Parathyroid adenoma (tissue), 2 donors: ENCODE measurements around the gene EIF3K.

Experiments
- H2AFZ ChIP-seq: fragments of 300-600 bp; sonication (generic); one replicate; pipeline ENCODE4 v1.7.0; 2017; ENCODE audit warnings: antibody characterized with exemption, mild to moderate bottlenecking
- H3K27ac ChIP-seq: fragments of 300-600 bp; sonication (generic); one replicate; pipeline ENCODE4 v1.7.0; 2017
- H3K27me3 ChIP-seq: fragments of 300-600 bp; sonication (generic); one replicate; pipeline ENCODE4 v1.7.0; 2017; ENCODE audit warnings: low read length; ENCODE audit not compliant: control insufficient read depth, insufficient read depth
- H3K36me3 ChIP-seq: fragments of 300-600 bp; sonication (generic); one replicate; pipeline ENCODE4 v1.7.0; 2017; ENCODE audit warnings: low read length; ENCODE audit not compliant: control insufficient read depth, insufficient read depth
- H3K4me1 ChIP-seq: fragments of 300-600 bp; sonication (generic); one replicate; pipeline ENCODE4 v1.7.0; 2017; ENCODE audit warnings: control low read depth
- H3K4me2 ChIP-seq: fragments of 300-600 bp; sonication (generic); one replicate; pipeline ENCODE4 v1.7.0; 2017; ENCODE audit warnings: low read length
- H3K4me3 ChIP-seq: fragments of 300-600 bp; sonication (generic); one replicate; pipeline ENCODE4 v1.7.0; 2017; ENCODE audit warnings: low read depth, low read length
- H3K79me2 ChIP-seq: fragments of 300-600 bp; sonication (generic); one replicate; pipeline ENCODE4 v1.7.0; 2017; ENCODE audit warnings: control low read depth
- H3K9ac ChIP-seq: fragments of 300-600 bp; sonication (generic); one replicate; pipeline ENCODE4 v1.7.0; 2017; ENCODE audit warnings: mild to moderate bottlenecking
- H3K9me3 ChIP-seq: fragments of 300-600 bp; sonication (generic); one replicate; pipeline ENCODE4 v1.7.0; 2017; ENCODE audit warnings: low read length; ENCODE audit not compliant: control insufficient read depth
- TF ChIP-seq, protein P1 (sequence below): fragments of 300-600 bp; sonication (generic); IDR thresholded peaks from one replicate; pipeline ENCODE4 v1.7.0; 2017; ENCODE audit warnings: antibody characterized with exemption, mild to moderate bottlenecking
- donor health status: primary hyperparathyroidism.

The EIF3K gene

DNA sequence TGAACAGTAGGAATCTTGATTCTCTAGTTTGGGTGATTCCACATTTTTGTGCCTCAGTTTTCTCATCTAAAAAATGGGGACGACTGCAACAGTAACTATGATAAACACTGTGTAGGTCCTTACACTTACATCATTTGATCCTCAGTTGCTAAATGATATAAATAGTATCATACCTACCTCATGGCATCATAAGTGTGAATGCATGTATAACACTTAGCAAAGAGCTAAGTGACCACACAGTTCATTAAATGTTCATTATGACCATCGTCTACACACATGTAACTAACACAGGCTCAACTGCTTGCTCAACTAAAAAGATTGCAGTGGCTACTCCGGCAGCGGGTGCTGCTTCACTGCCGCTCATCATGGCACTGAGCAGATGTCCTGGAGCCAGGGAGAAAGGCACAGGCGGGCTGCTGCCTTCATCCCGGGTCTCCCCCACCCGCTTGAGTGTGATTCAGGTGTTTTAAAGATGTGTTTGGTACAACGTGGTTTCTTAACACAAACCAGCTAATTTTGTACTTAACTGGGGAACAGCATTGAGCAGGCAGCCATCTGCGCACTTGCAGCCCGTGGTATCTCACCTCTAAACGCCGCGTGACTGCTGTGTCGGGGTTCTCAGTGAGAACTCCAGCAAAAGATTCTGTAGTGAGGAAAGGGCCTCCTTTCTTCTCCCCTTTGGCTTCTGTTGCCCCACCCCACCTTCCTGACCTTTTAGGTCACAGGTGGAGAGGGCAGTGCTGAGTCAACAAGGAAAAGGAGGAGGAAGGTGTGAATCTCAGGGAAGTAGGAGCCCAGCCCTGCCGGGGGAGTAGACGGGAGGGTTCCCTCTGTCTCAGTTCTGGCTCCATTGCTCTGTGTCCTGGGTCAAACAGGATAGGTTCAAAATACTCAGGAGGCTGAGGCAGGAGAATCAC lies 16.8 kb downstream of the EIF3K start:
- Histone ChIP-seq H3K9ac (no peak overlapping the region), H3K4me3 (no peak overlapping the region), H3K79me2 (peaks cover 5% of the 10 kb centered on the region), H3K4me1 (peaks cover 6% of the 10 kb centered on the region), H2AFZ (no peak overlapping the region), H3K27ac (no peak overlapping the region), H3K9me3 (no peaks in the 10 kb centered on the region), H3K4me2 (no peak overlapping the region), H3K36me3 (no peaks in the 10 kb centered on the region), H3K27me3 (no peaks in the 10 kb centered on the region)
- TF ChIP-seq, protein P1, sequence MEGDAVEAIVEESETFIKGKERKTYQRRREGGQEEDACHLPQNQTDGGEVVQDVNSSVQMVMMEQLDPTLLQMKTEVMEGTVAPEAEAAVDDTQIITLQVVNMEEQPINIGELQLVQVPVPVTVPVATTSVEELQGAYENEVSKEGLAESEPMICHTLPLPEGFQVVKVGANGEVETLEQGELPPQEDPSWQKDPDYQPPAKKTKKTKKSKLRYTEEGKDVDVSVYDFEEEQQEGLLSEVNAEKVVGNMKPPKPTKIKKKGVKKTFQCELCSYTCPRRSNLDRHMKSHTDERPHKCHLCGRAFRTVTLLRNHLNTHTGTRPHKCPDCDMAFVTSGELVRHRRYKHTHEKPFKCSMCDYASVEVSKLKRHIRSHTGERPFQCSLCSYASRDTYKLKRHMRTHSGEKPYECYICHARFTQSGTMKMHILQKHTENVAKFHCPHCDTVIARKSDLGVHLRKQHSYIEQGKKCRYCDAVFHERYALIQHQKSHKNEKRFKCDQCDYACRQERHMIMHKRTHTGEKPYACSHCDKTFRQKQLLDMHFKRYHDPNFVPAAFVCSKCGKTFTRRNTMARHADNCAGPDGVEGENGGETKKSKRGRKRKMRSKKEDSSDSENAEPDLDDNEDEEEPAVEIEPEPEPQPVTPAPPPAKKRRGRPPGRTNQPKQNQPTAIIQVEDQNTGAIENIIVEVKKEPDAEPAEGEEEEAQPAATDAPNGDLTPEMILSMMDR: no peak

DNA sequence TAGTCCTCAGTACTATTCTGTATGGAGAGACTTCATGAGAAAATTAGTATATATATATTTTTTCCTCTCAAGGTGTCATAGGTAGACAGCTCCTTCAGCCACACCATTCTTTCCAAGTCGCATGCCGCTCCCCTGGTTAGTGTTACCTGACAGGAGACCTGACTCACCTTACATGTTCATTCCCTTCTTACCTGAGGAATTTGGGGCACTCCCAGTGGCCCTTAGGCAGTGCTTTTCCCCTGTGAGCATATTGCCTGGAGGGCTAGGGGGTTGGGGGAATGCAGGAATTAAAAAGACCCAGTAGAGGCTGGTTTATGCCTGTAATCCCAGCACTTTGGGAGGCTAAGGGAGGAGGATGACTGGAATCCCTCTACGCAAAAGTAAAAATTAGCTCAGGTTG lies 19.5 kb downstream of the EIF3K start:
- H3K9ac ChIP-seq: no peak overlapping the region
- H3K36me3 ChIP-seq: no peaks in the 10 kb centered on the region
- H3K27me3 ChIP-seq: no peaks in the 10 kb centered on the region
- H3K4me1 ChIP-seq: peaks cover 6% of the 10 kb centered on the region
- no peak overlapping the region for H3K4me2 ChIP-seq
- peaks cover 5% of the 10 kb centered on the region for H3K79me2 ChIP-seq
- TF ChIP-seq, protein P1: no peak
- no peak overlapping the region for H3K4me3 ChIP-seq
- H3K27ac ChIP-seq: no peak overlapping the region
- no peaks in the 10 kb centered on the region for H3K9me3 ChIP-seq
- no peak overlapping the region for H2AFZ ChIP-seq

DNA sequence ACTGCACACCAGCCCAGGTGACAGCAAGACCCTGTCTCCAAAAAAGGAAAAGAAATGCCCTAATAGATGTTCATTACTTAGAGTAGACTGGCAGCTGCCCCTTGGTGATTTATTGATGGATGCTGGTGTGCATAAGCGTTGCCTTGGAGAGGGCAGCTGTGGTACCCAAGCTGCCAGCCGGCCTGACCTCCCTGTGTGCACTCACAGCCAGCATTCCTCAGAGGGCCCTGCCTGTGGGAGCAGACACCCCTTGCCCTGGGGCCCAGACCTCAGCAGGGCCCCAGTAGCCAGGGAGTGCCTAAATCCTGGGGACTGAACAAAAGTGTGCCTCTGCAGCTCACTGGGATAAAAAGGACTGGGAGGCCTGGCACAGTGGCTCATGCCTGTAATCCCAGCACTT lies 20.7 kb downstream of the EIF3K start:
- Histone ChIP-seq H3K27ac (no peak overlapping the region), H2AFZ (no peak overlapping the region)

DNA sequence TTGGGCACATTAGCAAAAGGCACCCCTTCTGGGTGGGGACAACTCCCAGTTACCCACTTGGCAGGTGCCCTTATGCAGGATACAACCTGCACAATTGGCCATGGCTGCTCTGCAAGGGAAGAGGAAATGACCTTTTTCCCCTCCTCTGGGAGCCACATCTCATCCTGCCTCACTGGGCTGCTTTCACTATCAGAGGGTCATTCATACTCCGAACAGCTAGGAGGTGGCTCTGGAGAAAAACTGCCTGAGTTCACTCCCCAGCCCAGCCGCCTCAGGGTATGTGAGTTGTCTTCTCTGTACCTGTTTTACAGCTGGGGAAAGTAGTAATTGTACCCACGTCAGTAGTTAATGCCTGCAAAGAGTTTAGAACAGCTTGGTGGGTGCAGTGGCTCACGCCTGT lies 21.4 kb downstream of the EIF3K start:
- H3K27me3 ChIP-seq: no peaks in the 10 kb centered on the region
- H3K27ac ChIP-seq: peak overlapping the region; percentile 57
- TF ChIP-seq, protein P1: no peak
- no peaks in the 10 kb centered on the region for H3K9me3 ChIP-seq
- H3K4me1 ChIP-seq: peaks cover 4% of the 10 kb centered on the region
- H3K9ac ChIP-seq: no peak overlapping the region
- H2AFZ ChIP-seq: no peak overlapping the region
- no peaks in the 10 kb centered on the region for H3K79me2 ChIP-seq
- no peaks in the 10 kb centered on the region for H3K36me3 ChIP-seq
- H3K4me3 ChIP-seq: no peak overlapping the region
- H3K4me2 ChIP-seq: no peak overlapping the region

More for the DNA sequence above, 20.7 kb downstream of the EIF3K start:
- H3K9me3 ChIP-seq: no peaks in the 10 kb centered on the region
- no peak overlapping the region for H3K4me3 ChIP-seq
- TF ChIP-seq, protein P1: no peak
- H3K36me3 ChIP-seq: no peaks in the 10 kb centered on the region
- no peaks in the 10 kb centered on the region for H3K27me3 ChIP-seq
- H3K9ac ChIP-seq: no peak overlapping the region
- H3K4me1 ChIP-seq: peaks cover 5% of the 10 kb centered on the region
- peaks cover 4% of the 10 kb centered on the region for H3K79me2 ChIP-seq
- no peak overlapping the region for H3K4me2 ChIP-seq

DNA sequence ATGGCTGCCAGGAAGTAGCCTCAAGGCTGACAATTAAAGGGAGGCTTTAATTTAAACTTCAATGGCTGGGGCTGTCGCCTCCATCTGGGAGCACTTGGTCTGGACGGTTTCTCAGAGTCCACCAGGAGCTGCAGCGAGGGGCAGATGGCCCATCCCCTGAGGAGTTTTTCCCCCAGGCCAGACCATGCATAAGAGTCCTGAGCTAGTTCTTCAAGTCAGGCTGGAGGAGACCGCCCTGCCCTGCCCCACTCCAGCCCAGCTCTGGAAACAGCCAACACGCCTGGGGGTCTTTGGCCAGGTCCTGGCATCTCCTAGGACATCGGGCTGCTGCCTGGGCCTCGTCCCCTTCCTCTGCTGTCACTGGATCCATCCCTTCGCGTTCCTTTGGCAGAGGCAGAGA lies 23.2 kb downstream of the EIF3K start:
- no peak overlapping the region for H2AFZ ChIP-seq
- no peaks in the 10 kb centered on the region for H3K36me3 ChIP-seq
- no peaks in the 10 kb centered on the region for H3K9me3 ChIP-seq
- H3K4me1 ChIP-seq: no peaks in the 10 kb centered on the region
- H3K27me3 ChIP-seq: no peaks in the 10 kb centered on the region
- H3K79me2 ChIP-seq: no peaks in the 10 kb centered on the region
- no peak overlapping the region for H3K9ac ChIP-seq
- H3K4me2 ChIP-seq: no peak overlapping the region
- H3K27ac ChIP-seq: no peak overlapping the region
- H3K4me3 ChIP-seq: no peak overlapping the region
- TF ChIP-seq, protein P1: no peak
